GM12872 (cell line): ENCODE results near the gene KBTBD7.

Source experiments
- TF ChIP-seq, protein P1 (sequence below): IDR thresholded peaks from 3 replicates; pipeline ENCODE4 v1.5.1; 2011; ENCODE audit warnings: low read depth, mild to moderate bottlenecking, low read length, moderate library complexity; ENCODE audit not compliant: insufficient read depth

Gene KBTBD7

DNA sequence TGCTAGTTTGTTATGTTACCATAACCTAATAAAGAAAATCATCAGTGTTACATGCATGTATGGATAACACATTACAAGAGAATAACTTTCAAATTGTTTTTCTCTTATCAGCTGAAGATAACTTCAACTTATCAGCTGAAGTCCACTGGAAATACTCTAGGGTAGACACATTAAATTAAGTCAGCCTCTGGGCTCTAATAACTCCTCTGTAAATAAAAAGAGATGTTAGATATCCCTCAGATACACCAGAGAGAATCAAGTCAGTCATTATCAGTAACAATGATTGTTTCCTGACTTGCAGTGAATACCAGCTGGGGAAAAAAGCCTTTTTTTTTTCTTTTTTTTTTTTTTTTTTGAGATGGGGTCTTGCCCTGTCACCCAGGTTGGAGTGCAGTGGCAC is 1.6 kb upstream of the KBTBD7 start:
- TF ChIP-seq, protein P1, sequence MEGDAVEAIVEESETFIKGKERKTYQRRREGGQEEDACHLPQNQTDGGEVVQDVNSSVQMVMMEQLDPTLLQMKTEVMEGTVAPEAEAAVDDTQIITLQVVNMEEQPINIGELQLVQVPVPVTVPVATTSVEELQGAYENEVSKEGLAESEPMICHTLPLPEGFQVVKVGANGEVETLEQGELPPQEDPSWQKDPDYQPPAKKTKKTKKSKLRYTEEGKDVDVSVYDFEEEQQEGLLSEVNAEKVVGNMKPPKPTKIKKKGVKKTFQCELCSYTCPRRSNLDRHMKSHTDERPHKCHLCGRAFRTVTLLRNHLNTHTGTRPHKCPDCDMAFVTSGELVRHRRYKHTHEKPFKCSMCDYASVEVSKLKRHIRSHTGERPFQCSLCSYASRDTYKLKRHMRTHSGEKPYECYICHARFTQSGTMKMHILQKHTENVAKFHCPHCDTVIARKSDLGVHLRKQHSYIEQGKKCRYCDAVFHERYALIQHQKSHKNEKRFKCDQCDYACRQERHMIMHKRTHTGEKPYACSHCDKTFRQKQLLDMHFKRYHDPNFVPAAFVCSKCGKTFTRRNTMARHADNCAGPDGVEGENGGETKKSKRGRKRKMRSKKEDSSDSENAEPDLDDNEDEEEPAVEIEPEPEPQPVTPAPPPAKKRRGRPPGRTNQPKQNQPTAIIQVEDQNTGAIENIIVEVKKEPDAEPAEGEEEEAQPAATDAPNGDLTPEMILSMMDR, result no peak

DNA sequence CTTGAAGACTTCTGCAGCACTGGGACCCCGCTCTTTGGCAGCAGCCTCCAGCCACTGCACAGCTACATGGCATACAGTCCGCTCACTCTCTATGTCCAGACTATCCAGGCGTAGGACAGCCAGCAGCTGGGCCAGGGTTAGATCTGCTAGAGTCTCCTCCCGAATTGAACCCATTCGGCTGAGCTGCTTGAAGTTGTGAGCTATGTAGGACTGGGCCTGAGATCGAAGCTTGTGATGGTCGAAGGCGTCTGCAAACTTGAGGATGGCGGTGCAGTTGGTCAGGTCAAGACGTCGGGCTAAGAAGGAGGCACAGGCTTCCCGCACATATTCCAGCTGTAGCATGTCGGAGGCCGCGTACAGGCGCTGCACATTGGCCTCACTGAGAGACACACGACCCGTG is 900 bp downstream of the KBTBD7 start:
- TF ChIP-seq, protein P1, result no peak

DNA sequence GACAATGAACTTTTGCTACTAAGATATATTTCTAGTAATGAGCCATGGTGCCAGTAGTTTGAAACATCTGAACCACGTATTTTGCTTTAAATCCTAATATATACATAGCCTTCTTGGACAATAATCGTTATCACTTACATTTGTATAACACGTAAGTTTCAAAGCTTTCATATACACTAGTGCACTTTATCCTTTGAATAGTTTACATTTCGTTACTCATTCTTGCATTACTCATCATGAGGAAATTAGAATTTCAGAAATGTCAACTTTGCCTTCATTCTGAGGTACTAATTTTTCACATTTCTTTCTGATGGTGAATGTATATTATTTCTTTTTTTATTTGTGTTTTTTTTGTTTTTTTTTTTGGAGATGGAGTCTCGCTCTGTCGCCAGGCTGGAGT is 5.8 kb downstream of the KBTBD7 start:
- TF ChIP-seq, protein P1, result no peak

DNA sequence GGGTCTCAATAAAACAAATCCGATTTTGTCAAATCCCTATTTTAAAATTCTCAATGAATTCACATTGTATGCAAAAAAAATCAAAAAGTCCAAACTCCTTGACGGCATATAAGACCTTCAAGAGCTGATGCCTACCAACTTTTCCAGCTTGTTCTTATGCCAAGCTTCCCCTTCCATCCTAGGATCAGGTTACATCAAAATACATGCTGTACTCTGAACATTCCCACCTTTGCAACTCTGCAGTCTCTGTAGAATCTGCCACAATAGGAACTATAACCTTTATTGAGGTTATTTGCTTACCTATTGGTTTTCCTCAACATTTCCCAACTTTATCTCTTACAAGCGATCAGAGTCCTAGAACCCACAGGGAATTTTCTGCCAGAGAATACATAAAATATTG is 7.9 kb downstream of the KBTBD7 start:
- TF ChIP-seq, protein P1, result no peak

DNA sequence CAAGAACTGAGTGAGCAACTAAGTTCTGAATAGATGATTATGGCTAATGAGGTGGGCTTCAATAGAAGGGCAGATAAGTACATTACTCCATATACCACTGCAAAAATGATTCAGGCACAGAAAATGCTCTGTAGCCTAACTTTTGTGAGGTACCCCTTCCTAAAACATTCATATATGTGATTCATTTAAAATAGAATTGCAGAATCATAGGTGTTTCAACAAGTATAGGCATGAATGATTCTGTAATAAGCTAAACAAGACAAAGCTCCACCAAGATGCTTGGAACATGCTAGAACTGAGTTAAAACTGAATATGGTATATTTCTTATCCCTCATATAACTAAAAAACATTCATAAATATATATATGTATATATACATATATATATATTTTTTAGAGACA is 12.1 kb downstream of the KBTBD7 start:
- TF ChIP-seq, protein P1, result no peak

DNA sequence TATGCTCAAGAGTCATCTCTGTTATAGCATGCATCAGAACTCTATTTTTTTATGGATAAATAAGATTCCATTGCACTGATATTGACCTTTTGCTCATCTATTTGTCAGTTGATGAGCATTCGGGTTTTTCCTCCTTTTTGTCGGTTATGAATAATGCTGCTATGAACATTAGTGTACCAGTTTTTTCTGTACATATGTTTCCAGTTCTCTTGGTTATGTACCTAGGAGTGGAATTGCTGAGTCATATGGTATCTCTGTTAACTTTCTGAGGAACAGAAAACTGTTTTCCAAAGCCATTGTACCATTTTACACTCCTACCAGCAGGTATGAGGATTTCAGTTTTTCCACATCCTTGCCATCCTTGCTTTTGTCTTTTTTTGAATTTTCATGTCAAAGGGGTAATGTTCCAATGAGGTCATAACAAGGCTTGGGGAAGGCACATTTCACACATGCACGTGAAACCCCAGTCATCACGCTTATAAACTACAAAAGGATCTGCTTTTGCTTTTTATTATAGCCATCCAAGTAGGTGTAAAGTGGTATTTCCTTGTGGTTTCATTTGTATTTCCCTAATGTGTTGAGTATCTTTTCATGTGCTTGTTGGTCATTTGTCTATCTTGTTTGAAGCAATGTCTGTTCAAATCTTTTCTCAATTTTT is 14.6 kb downstream of the KBTBD7 start:
- TF ChIP-seq, protein P1, result no peak

DNA sequence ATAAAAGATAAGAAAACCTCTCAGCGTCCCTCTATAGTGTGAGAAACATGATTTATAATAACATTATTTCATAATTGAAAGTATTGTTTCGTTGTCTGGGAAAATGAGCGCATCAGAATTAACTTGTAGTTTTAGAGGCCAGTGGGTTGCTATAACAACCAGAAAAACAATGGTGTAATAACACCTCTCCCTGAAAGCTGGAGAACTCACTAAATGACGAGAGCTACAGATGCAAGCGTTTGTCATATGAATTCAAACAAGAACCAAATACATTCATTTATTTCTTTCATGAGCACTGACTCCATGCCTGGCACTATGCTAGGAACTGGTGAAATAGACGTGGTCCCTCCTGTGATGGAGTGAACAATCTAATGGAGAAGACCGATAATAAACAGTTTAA is 16.3 kb downstream of the KBTBD7 start:
- TF ChIP-seq, protein P1, result no peak
